Central memory CD8-positive, alpha-beta T cell (primary cell): ENCODE measurements around the gene TRIM37.
A peak's percentile ranks its signal among the peaks of the same experiment; 100 is the strongest.

Experiments
- ATAC-seq: fragments of 150-1000 bp; cut with Tn5 transposase; replicated peaks from 2 replicates; pipeline ENCODE4 v1.10.0; 2022; ENCODE audit warnings: mild to moderate bottlenecking, moderate FRiP score, moderate number of reproducible peaks; ENCODE audit not compliant: poor library complexity, severe bottlenecking; ENCODE audit errors: extremely low read depth
- DNase-seq, 2 donors: peaks; one replicate each; pipeline ENCODE4 v3.0.0; 2021; ENCODE audit warnings: low spot score in 2 of 2
- H3K27ac Mint-ChIP-seq: one replicate; pipeline ENCODE4 v1.8.0; 2022; ENCODE audit warnings: low read depth, mild to moderate bottlenecking, moderate library complexity, mixed read lengths
- H3K27me3 Mint-ChIP-seq: one replicate; pipeline ENCODE4 v1.8.0; 2022; ENCODE audit warnings: mixed read lengths
- H3K36me3 Mint-ChIP-seq: one replicate; pipeline ENCODE4 v1.8.0; 2022; ENCODE audit warnings: mild to moderate bottlenecking, moderate library complexity, mixed read lengths; ENCODE audit not compliant: insufficient read depth
- H3K4me1 Mint-ChIP-seq: one replicate; pipeline ENCODE4 v1.8.0; 2022; ENCODE audit warnings: mixed read lengths
- H3K4me3 Mint-ChIP-seq: one replicate; pipeline ENCODE4 v1.8.0; 2022; ENCODE audit warnings: mild to moderate bottlenecking, moderate library complexity, mixed read lengths
- H3K9me3 Mint-ChIP-seq: one replicate; pipeline ENCODE4 v1.8.0; 2022; ENCODE audit warnings: mixed read lengths

TRIM37 gene

GRCh38 chr17:59106463-59107305, at the start of gene TRIM37:
TRIM37 (minus strand) TSS chr17:59106880; CDS start chr17:59106461, 419 bp downstream.
- no peaks in the 10 kb centered on the region for H3K9me3 Mint-ChIP-seq
- peak within 1 kb of the TSS; percentile 93 for H3K27ac Mint-ChIP-seq
- DNase-seq: peak; percentile 99
- H3K27me3 Mint-ChIP-seq: no peaks in the 10 kb centered on the region
- H3K4me3 Mint-ChIP-seq: peak within 1 kb of the TSS; percentile 96
- H3K36me3 Mint-ChIP-seq: peaks cover 19% of the 10 kb centered on the region
- H3K4me1 Mint-ChIP-seq: peaks cover 28% of the 10 kb centered on the region
- ATAC-seq: peak; percentile 97

GRCh38 chr17:59155439-59156177, 48.9 kb upstream of the TRIM37 start, which contains the start of gene PRR11:
PRR11 (plus strand) TSS chr17:59155746; CDS start chr17:59169753, 14,007 bp downstream.
- DNase-seq (peak in 1 of 2 donors; percentile 71), ATAC-seq (peak; percentile 91)
- Mint-ChIP-seq H3K27ac (no peak within 1 kb of the TSS), H3K4me1 (peaks cover 49% of the 10 kb centered on the region), H3K36me3 (peaks cover 6% of the 10 kb centered on the region), H3K27me3 (no peaks in the 10 kb centered on the region), H3K4me3 (no peak within 1 kb of the TSS), H3K9me3 (no peaks in the 10 kb centered on the region)

DNA sequence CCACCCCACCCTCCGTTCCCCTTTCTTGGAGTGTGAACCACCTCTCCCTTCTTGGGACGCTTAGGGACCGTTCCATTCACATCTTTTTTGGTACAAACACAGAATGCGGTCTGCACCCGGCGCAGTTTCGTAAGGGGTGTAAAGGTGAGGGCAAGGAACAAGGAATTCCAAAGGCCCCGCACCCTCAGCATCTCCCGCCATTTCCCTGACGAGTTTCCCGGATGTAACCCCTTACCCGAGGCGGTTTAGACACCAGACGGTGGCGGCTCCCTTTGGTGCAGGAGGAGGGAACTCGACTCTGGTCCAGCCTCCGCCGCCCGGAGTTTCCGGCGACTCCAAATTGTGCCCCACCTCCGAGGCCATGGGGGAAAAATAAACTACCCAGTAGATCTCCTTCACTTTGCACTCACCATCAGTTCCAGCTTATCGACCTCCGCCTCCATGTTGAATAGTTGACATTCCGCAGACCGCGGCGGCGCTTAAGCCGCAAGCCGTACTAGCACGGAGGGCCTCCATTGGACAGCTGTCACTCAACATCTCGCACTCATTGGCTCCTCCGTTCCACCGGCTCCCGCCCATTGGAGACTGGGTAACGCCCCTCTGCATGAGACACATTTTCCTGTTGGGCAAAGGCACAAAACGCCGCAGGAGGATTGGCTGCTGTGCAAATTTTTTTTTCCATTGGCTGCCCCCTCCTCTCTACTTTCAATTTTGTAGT, 48.2 kb upstream of the TRIM37 start, which contains the start of gene SKA2:
Gene SKA2 (minus strand): TSS at position 466 of the 718 bp plus-strand sequence. CDS start 23 bp downstream, at position 443.
- Mint-ChIP-seq H3K36me3 (peaks cover 2% of the 10 kb centered on the region), H3K4me3 (no peak within 1 kb of the TSS), H3K27ac (no peak within 1 kb of the TSS), H3K4me1 (peaks cover 55% of the 10 kb centered on the region), H3K9me3 (no peaks in the 10 kb centered on the region), H3K27me3 (no peaks in the 10 kb centered on the region)
- DNase-seq (peak; percentile 89 to 98), ATAC-seq (peak; percentile 82)

DNA sequence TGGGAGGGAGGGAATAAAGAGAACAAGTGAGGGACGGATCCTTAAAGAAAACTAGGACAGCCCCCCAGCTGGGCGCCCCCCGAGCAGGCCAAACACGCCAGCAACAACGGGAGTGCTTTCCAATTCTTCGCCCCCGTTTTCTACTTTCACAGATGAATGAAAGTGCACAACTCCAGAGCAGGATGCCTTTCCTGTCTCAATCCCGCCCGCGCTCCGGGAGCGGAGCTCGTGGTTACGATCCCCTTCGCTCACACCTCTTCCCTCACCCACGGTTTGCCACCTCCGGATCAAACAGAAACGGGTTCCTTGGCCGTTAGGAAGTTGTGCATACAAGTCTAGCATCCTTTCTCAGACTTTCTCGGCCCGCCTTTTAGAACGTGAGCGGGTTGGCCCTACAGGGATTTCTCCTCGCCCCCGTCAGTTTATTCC, 47.6 kb upstream of the TRIM37 start:
- DNase-seq (no peak), ATAC-seq (no peak)
- no peaks in the 10 kb centered on the region for H3K9me3 Mint-ChIP-seq
- no peak overlapping the region for H3K4me3 Mint-ChIP-seq
- H3K4me1 Mint-ChIP-seq: peaks cover 56% of the 10 kb centered on the region
- H3K27ac Mint-ChIP-seq: no peak overlapping the region
- H3K27me3 Mint-ChIP-seq: no peaks in the 10 kb centered on the region
- H3K36me3 Mint-ChIP-seq: peaks cover 4% of the 10 kb centered on the region

DNA sequence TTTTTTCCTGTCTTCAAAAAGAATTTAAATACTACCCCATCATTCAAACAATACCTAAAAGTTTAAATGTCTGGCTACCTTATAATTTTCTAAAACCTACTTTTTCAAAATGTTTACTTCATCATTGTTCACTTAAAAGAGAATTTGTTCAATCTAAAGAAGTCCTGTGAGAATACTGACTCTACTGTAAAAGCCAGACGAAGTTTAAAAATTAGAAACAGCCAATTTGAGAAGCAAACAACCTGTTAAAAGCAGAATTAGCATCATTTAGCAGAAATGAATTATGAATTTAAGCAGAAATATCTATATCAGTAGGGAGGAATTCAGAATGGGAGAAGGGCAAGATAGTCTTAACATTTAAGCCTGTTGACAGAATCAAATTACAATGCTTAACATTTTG, 46.2 kb upstream of the TRIM37 start:
- H3K36me3 Mint-ChIP-seq: peaks cover 4% of the 10 kb centered on the region
- H3K4me1 Mint-ChIP-seq: peaks cover 48% of the 10 kb centered on the region
- H3K27ac Mint-ChIP-seq: no peak overlapping the region
- no peak overlapping the region for H3K4me3 Mint-ChIP-seq
- DNase-seq (no peak), ATAC-seq (no peak)
- H3K27me3 Mint-ChIP-seq: no peaks in the 10 kb centered on the region
- no peaks in the 10 kb centered on the region for H3K9me3 Mint-ChIP-seq

- H3K4me1 Mint-ChIP-seq: peaks cover 43% of the 10 kb centered on the region
- peak overlapping the region; percentile 14 for H3K27ac Mint-ChIP-seq
- peaks cover 6% of the 10 kb centered on the region for H3K36me3 Mint-ChIP-seq
- no peaks in the 10 kb centered on the region for H3K27me3 Mint-ChIP-seq
- H3K4me3 Mint-ChIP-seq: peak overlapping the region; percentile 26
- DNase-seq (no peak), ATAC-seq (no peak)
- no peaks in the 10 kb centered on the region for H3K9me3 Mint-ChIP-seq
These were observed 44.9 kb upstream of the TRIM37 start for GRCh38 chr17:59151591-59151990.

- DNase-seq (no peak), ATAC-seq (no peak)
- Mint-ChIP-seq H3K36me3 (peaks cover 6% of the 10 kb centered on the region), H3K9me3 (no peaks in the 10 kb centered on the region), H3K27me3 (no peaks in the 10 kb centered on the region), H3K4me3 (no peak overlapping the region), H3K27ac (peak overlapping the region; percentile 14), H3K4me1 (peaks cover 43% of the 10 kb centered on the region)
These were observed 44.3 kb upstream of the TRIM37 start for GRCh38 chr17:59151006-59151405.

DNA sequence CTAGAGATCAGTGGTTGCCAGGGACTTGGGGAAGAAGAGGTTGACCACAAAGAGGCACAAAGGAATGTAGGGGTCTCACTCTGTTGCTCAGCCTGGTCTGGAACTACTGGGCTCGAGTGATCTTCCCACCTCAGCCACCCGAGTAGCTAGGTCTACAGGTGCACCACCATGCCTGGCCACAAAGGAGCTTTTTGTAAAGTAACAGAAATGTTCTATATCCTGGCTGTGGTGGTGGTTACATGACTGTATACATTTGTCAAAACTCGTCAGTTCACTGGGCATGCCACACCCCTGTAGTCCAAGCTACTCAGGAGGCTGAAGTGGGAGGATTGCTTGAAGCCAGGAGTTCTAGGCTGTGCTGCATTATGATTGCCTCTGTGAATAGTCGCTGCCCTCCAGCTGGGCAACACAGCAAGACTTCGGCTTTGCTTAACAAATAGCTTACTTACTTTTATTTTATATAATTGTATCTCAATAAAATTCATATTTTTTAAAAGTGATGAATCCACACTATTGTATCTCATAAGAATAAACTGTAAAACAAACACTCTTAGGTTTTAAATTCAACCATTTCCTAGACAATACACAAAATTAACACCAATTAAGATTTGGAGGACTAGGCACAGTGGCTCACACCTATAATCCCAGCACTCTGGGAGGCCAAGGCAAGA, 43.3 kb upstream of the TRIM37 start:
- H3K9me3 Mint-ChIP-seq: no peaks in the 10 kb centered on the region
- H3K27me3 Mint-ChIP-seq: no peaks in the 10 kb centered on the region
- peak; percentile 52 for ATAC-seq
- DNase-seq: no peak
- no peak overlapping the region for H3K27ac Mint-ChIP-seq
- peaks cover 9% of the 10 kb centered on the region for H3K36me3 Mint-ChIP-seq
- peaks cover 51% of the 10 kb centered on the region for H3K4me1 Mint-ChIP-seq
- H3K4me3 Mint-ChIP-seq: no peak overlapping the region

- Mint-ChIP-seq H3K27me3 (no peaks in the 10 kb centered on the region), H3K27ac (no peak overlapping the region), H3K4me1 (peaks cover 52% of the 10 kb centered on the region), H3K4me3 (no peak overlapping the region), H3K9me3 (no peaks in the 10 kb centered on the region), H3K36me3 (peaks cover 7% of the 10 kb centered on the region)
- no peak for ATAC-seq
- no peak for DNase-seq
These were observed 42.4 kb upstream of the TRIM37 start for GRCh38 chr17:59149051-59149450.

GRCh38 chr17:59145571-59146096, 39.0 kb upstream of the TRIM37 start:
- no peaks in the 10 kb centered on the region for H3K9me3 Mint-ChIP-seq
- ATAC-seq (no peak), DNase-seq (no peak)
- no peak overlapping the region for H3K27ac Mint-ChIP-seq
- H3K27me3 Mint-ChIP-seq: no peaks in the 10 kb centered on the region
- H3K36me3 Mint-ChIP-seq: peaks cover 8% of the 10 kb centered on the region
- H3K4me1 Mint-ChIP-seq: peaks cover 25% of the 10 kb centered on the region
- no peak overlapping the region for H3K4me3 Mint-ChIP-seq

DNA sequence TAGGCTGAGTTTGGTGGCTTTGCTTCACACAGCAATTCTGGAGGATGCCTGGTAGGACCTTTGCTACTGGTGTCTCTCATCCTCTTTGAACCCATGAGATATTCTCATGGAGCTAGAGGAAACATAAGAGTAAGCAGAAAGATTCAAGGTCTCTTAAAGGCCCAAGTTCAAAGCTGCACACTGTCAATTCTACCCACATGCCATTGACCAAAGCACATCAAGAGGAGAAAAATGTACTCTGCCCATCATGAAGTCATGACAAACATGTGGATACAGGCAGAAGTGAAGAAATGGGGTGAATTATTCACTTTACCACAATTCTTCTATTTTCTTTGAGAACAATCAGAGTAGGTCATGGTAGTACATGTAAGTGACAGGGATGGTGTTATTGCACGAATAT, 35.2 kb upstream of the TRIM37 start:
- peaks cover 12% of the 10 kb centered on the region for H3K4me1 Mint-ChIP-seq
- peaks cover 7% of the 10 kb centered on the region for H3K36me3 Mint-ChIP-seq
- H3K27me3 Mint-ChIP-seq: no peaks in the 10 kb centered on the region
- ATAC-seq (no peak), DNase-seq (no peak)
- H3K27ac Mint-ChIP-seq: no peak overlapping the region
- no peaks in the 10 kb centered on the region for H3K9me3 Mint-ChIP-seq
- no peak overlapping the region for H3K4me3 Mint-ChIP-seq

DNA sequence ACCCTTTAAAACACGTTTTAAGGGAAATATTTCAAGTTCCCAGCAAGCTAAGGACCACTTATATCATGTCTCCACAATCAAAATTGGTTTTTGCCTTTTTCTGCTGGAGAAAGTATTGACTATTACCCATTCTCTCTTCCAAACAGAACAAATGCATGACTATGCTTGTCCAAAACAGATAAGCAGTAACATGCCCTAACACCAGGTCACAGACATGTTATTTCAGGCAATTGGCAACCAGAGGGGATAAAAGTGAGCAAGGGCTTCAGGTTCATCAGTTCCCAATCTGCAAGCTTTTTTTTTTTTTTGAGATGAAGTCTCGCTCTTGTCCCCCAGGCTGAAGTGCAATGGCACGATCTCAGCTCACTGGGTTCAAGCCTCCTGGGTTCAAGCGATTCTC, 33.3 kb upstream of the TRIM37 start:
- DNase-seq (no peak), ATAC-seq (no peak)
- peaks cover 10% of the 10 kb centered on the region for H3K4me1 Mint-ChIP-seq
- no peaks in the 10 kb centered on the region for H3K9me3 Mint-ChIP-seq
- no peak overlapping the region for H3K27ac Mint-ChIP-seq
- peaks cover 4% of the 10 kb centered on the region for H3K36me3 Mint-ChIP-seq
- no peaks in the 10 kb centered on the region for H3K27me3 Mint-ChIP-seq
- H3K4me3 Mint-ChIP-seq: no peak overlapping the region
